Sigmoid colon (tissue), 7 donors: ENCODE data around the gene WIF1. TPM values are rescaled to one million over a fixed set of nuclear protein-coding genes. Genes with fewer than 3 reads are reported as not detected.

Source experiments
- DNase-seq: peaks from one replicate; pipeline ENCODE4 v3.0.0-alpha.2; 2019
- H3K27ac ChIP-seq, 4 donors: fragments of 200-600 bp; sonication (generic); one replicate each; pipeline ENCODE4 v1.5.1; 2016 to 2019; ENCODE audit warnings: mild to moderate bottlenecking in 1 of 4
- H3K27me3 ChIP-seq, 3 donors: fragments of 200-600 bp; sonication (generic); one replicate each; pipeline ENCODE4 v1.5.1; 2019; ENCODE audit warnings: mild to moderate bottlenecking in 1 of 3
- H3K36me3 ChIP-seq, 4 donors: fragments of 200-600 bp; sonication (generic); one replicate each; pipeline ENCODE4 v1.5.1; 2016 to 2019
- H3K4me1 ChIP-seq, 4 donors: fragments of 200-600 bp; sonication (generic); one replicate each; pipeline ENCODE4 v1.5.1; 2017 to 2019
- H3K4me3 ChIP-seq, 4 donors: fragments of 200-600 bp; sonication (generic); one replicate each; pipeline ENCODE4 v1.5.1; 2017 to 2019; ENCODE audit warnings: mild to moderate bottlenecking in 2 of 4, moderate library complexity in 1 of 4
- H3K9me3 ChIP-seq, 4 donors: fragments of 200-600 bp in 3 of 4; sonication (generic) in 3 of 4; one replicate each; pipeline versions ENCODE4 v1.5.1 to v1.6.1; 2013 to 2019
- CTCF ChIP-seq, 4 experiments: fragments of 450-650 bp in 3 of 4; fragments of 200-600 bp in 1 of 4; IDR thresholded peaks; one replicate each; pipeline ENCODE4 v1.5.1; 2016 to 2019; ENCODE audit warnings: antibody characterized with exemption in 4 of 4, mild to moderate bottlenecking in 3 of 4, moderate library complexity in 2 of 4
- EP300 ChIP-seq, 4 donors: sonication (generic); formaldehyde crosslinking; IDR thresholded peaks; one replicate each; pipeline ENCODE4 v1.6.1; 2017; ENCODE audit warnings: antibody characterized with exemption in 4 of 4
- POLR2A ChIP-seq, 2 donors: fragments of 450-650 bp; IDR thresholded peaks; one replicate each; pipeline ENCODE4 v1.6.1; 2016; ENCODE audit warnings: antibody characterized with exemption in 2 of 2, mild to moderate bottlenecking in 2 of 2, moderate library complexity in 2 of 2
- POLR2AphosphoS5 ChIP-seq, 4 donors: sonication (generic); formaldehyde crosslinking; IDR thresholded peaks; one replicate each; pipeline ENCODE4 v1.6.1; 2017; ENCODE audit warnings: antibody characterized with exemption in 4 of 4
- WGBS, 2 donors: extraction: QIAGEN DNeasy Blood & Tissue Kit; methylation state at CpG; one replicate each; pipeline ENCODE4 v1.1.7; 2013; 5-methylcytosine and 5-hydroxymethylcytosine counted together
- intact Hi-C: fragments of 100-400 bp; cut with DNase I; formaldehyde crosslinking; loops from one replicate; pipeline ENCODE4 v1.15.1; 2023
- polyA plus RNA-seq, 3 donors: library from polyadenylated mRNA; stranded (reverse); fragments of 200-250 nt; gene quantifications; one replicate each; pipeline ENCODE4 v1.2.3, GENCODE V29; 2013
- total RNA-seq, 4 donors: library from RNA; depleted of rRNA; stranded (reverse); fragments of >200 nt; gene quantifications; one replicate each; pipeline ENCODE4 v1.1.0, GENCODE V29; 2016
- donor health status: healthy with polysubstance abuse.
- donor health status: Bipolar disorder and iron deficiency.
- donor health status: healthy.

The WIF1 gene
- total and polyA plus RNA-seq, 7 donors = 0.15 TPM; not detected in 6

- WGBS, 2 donors = 83 to 85% methylated on average over 9 of the region's 9 CpGs
- Histone ChIP-seq H3K4me3 (no peak overlapping the region), H3K4me1 (no peaks in the 10 kb centered on the region), H3K27me3 (peaks cover 0 to 2% (median 0%) of the 10 kb centered on the region in 3 donors), H3K27ac (no peak overlapping the region), H3K36me3 (no peaks in the 10 kb centered on the region), H3K9me3 (no peaks in the 10 kb centered on the region)
- DNase-seq = no peak
- intact Hi-C loops = no loop called here
- TF ChIP-seq POLR2A (IDR thresholded peaks at IDR 0.05) = no peak
- no peak for TF ChIP-seq EP300 (IDR thresholded peaks at IDR 0.05)
- no peak for TF ChIP-seq POLR2AphosphoS5 (IDR thresholded peaks at IDR 0.05)
- TF ChIP-seq CTCF (IDR thresholded peaks at IDR 0.05) = no peak
Observed at GRCh38 chr12:65051218-65051617, 69.9 kb downstream of the WIF1 start.

- Histone ChIP-seq H3K27ac (no peak overlapping the region), H3K27me3 (no peaks in the 10 kb centered on the region), H3K36me3 (no peaks in the 10 kb centered on the region), H3K9me3 (no peaks in the 10 kb centered on the region), H3K4me1 (no peaks in the 10 kb centered on the region), H3K4me3 (no peak overlapping the region)
- no peak for TF ChIP-seq POLR2AphosphoS5 (IDR thresholded peaks at IDR 0.05)
- TF ChIP-seq EP300 (IDR thresholded peaks at IDR 0.05) = no peak
- TF ChIP-seq POLR2A (IDR thresholded peaks at IDR 0.05) = no peak
- intact Hi-C loops = no loop called here
- DNase-seq = no peak
- 75 to 84% methylated on average over 4 of the region's 4 CpGs for WGBS, 2 donors
Observed at GRCh38 chr12:65045269-65045668, 75.8 kb downstream of the WIF1 start.

GRCh38 chr12:65039301-65039700 is 81.8 kb downstream of the WIF1 start:
- H3K4me1 ChIP-seq = no peaks in the 10 kb centered on the region
- whole genome bisulfite sequencing, 2 donors = 76 to 86% methylated on average over 2 of the region's 2 CpGs
- H3K27ac ChIP-seq = no peak overlapping the region
- H3K36me3 ChIP-seq = no peaks in the 10 kb centered on the region
- peaks cover 0 to 4% (median 1%) of the 10 kb centered on the region in 4 donors for H3K9me3 ChIP-seq
- intact Hi-C loops = no loop called here
- TF ChIP-seq POLR2A (IDR thresholded peaks at IDR 0.05) (no peak), CTCF (IDR thresholded peaks at IDR 0.05) (no peak), EP300 (IDR thresholded peaks at IDR 0.05) (no peak), POLR2AphosphoS5 (IDR thresholded peaks at IDR 0.05) (no peak)
- no peak overlapping the region for H3K4me3 ChIP-seq
- DNase-seq = no peak
- no peaks in the 10 kb centered on the region for H3K27me3 ChIP-seq

GRCh38 chr12:65025136-65025535 is 96.0 kb downstream of the WIF1 start:
- Histone ChIP-seq H3K27ac (no peak overlapping the region), H3K4me1 (no peaks in the 10 kb centered on the region), H3K27me3 (no peaks in the 10 kb centered on the region), H3K9me3 (peaks cover 0 to 4% (median 0%) of the 10 kb centered on the region in 4 donors), H3K4me3 (no peak overlapping the region), H3K36me3 (no peaks in the 10 kb centered on the region)
- WGBS, 2 donors = 77 to 86% methylated on average over 2 of the region's 2 CpGs
- intact Hi-C loops = no loop called here
- TF ChIP-seq POLR2A (IDR thresholded peaks at IDR 0.05) = no peak
- no peak for TF ChIP-seq CTCF (IDR thresholded peaks at IDR 0.05)
- no peak for TF ChIP-seq POLR2AphosphoS5 (IDR thresholded peaks at IDR 0.05)
- DNase-seq = no peak

- intact Hi-C loops = no loop called here
- Histone ChIP-seq H3K36me3 (no peaks in the 10 kb centered on the region), H3K27ac (no peak overlapping the region), H3K27me3 (no peaks in the 10 kb centered on the region), H3K9me3 (peaks cover 0 to 4% (median 0%) of the 10 kb centered on the region in 4 donors), H3K4me1 (no peaks in the 10 kb centered on the region), H3K4me3 (no peak overlapping the region)
- no peak for TF ChIP-seq POLR2AphosphoS5 (IDR thresholded peaks at IDR 0.05)
- no peak for TF ChIP-seq EP300 (IDR thresholded peaks at IDR 0.05)
- TF ChIP-seq CTCF (IDR thresholded peaks at IDR 0.05) = no peak
- no peak for TF ChIP-seq POLR2A (IDR thresholded peaks at IDR 0.05)
- 14 to 60% methylated on average over 2 of the region's 2 CpGs for WGBS, 2 donors
- no peak for DNase-seq
Observed at GRCh38 chr12:65023485-65023884, 97.6 kb downstream of the WIF1 start.
